HL-60 (cell line): Measurements from ENCODE around the gene RTN4.

Source experiments
- GABPA ChIP-seq: IDR thresholded peaks from 2 replicates; pipeline ENCODE4 v1.6.1; 2012; ENCODE audit warnings: low read depth
- TF ChIP-seq, protein P1 (sequence below): IDR thresholded peaks from one replicate; pipeline ENCODE4 v1.5.1; 2011; ENCODE audit warnings: low read length, control low read depth, inconsistent platforms; ENCODE audit not compliant: insufficient read depth

DNA sequence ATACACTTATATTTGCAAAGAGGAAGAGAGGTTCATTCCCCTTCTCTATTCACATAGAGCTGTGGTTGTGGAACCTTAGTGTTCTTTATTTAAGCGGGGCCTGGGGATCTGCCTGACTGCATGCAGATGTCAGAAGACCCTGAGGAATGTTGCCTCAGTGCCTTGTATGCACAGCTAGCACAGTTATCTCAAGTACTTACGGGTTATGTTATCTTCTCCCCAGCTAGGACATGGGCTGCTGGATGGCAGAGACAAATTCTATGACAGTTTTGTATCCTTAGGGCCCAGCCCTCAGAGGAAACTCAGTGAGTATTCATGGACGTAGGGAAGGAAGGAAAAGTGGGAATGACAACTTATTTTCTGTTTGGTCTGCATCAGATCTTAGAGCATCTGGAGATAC is 37.7 kb upstream of the RTN4 start:
- no peak for TF ChIP-seq GABPA
- TF ChIP-seq, protein P1, sequence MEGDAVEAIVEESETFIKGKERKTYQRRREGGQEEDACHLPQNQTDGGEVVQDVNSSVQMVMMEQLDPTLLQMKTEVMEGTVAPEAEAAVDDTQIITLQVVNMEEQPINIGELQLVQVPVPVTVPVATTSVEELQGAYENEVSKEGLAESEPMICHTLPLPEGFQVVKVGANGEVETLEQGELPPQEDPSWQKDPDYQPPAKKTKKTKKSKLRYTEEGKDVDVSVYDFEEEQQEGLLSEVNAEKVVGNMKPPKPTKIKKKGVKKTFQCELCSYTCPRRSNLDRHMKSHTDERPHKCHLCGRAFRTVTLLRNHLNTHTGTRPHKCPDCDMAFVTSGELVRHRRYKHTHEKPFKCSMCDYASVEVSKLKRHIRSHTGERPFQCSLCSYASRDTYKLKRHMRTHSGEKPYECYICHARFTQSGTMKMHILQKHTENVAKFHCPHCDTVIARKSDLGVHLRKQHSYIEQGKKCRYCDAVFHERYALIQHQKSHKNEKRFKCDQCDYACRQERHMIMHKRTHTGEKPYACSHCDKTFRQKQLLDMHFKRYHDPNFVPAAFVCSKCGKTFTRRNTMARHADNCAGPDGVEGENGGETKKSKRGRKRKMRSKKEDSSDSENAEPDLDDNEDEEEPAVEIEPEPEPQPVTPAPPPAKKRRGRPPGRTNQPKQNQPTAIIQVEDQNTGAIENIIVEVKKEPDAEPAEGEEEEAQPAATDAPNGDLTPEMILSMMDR: no peak
